Measurements from ENCODE around the gene CAMK2B.

The CAMK2B gene

DNA sequence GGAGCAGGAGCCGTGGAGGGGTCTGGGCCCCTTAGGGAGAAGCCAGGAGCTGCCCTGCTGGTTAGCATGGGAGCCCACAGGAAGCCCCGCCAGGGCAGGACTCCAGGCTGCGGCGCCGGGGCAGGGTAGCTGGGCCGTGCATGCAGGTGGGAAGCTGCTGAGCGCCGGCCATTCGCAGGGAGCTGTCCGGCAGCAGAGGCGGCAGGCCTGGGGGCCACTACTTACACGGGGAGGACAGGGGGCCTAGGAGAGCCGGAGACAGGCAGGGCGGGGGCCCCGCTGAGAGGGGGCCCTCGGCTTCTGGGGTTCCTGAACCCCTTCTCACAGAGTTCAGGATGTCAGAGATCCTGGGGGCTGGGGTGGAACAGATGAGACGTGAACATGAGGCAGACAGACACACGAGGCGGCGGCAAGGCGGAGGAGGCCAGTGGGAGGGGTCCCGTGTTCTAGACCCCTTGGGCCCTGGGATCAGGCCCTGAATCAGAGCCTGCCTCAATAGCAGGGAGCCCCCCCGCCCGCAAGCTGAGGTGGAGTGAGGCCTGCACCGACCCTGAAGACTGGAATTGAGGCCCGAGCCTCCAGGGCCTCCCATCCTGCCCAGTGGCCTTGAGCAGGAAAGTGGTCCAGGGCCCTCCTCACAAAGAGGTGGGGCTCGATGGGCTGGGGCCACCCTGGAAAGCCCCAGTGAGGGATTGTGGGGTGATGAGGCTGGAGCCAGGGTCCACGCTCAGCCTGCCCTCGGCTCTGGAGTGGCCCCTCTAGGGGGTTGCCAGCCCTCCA, 96.6 kb downstream of the CAMK2B start:
- no peak for DNase-seq (ENCODE audit: low read depth)

DNA sequence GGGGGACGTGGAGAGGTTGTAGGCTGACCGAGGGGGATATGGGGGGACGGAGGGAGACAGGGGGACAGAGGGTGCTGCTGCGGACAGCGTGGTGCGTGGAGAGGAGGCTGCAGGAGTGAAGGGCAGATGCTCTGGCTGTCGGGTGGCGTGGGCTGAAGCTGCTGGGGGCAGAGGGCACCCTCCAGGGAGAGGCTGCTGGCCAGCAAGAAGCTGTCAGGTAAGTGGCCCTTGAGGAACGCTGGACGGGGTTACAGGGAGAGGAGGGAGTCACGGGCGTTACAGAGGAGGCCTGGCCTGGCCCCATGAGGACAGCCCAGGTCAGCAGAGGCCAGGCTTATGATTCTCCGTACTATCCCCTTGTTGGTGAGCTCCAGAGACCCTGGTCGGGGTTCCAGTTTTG, 97.5 kb downstream of the CAMK2B start:
- DNase-seq (ENCODE audit: low read depth), result no peak

DNA sequence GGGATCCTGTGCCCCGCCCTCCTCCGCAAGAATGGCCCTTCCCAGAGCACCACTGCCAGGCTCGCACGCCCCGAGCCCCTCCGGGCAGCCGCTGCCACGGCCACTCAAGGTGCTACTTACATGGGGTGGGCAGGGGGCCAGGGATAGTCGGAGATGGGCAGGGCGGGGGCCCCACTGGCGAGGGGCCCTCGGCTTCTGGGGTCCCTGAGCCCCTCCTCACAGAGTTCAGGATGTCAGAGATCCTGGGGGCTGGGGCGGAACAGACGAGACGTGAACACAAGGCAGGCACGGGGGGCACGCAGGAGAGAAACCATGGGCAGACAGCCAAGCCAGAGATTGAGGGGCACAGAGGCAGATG, 99.0 kb downstream of the CAMK2B start:
- no peak for DNase-seq (ENCODE audit: low read depth)

DNA sequence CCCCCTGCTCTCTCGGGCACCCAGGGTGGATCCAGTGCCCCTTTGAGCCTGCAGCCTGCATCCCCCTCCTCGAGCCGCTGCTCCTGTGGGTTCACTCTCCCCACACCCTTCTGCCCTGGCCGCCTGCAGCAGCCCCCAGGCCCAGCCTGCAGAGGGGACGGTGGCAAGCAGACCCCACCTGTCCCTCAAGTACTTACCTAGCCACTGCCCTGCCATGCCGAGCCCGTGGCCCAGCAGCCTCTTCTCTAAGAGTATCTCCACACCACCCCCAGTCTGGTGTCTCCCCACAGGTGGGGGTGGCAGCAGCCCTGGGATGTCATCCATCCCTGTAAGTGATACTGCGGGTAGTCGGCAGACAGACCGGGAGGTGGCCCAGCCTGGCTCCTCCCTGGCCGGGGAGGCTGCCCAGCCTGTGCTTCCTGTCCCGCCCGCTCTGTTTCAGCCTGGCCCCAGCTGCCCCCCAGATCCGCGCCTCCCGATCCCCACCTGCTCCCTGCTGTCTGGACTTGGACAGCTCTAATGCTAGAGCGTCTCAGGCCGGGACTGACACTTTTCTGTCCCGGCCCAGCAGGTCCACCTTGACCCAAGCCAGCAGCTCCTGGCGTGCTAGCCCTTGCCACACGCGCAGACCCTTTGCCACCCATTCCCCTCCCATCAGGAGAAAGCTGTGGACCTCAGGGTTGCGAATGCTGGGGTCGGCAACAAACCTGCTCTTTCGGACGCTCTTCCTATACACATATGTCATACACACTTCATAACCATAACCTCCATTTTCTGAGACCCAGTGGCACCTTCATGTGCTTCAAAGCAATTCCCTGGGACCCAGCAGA, 99.6 kb downstream of the CAMK2B start:
- no peak for DNase-seq (ENCODE audit: low read depth)

GRCh38 chr7:44224974-44225565, 100.3 kb downstream of the CAMK2B start:
- no peak for DNase-seq (ENCODE audit: low read depth)

DNA sequence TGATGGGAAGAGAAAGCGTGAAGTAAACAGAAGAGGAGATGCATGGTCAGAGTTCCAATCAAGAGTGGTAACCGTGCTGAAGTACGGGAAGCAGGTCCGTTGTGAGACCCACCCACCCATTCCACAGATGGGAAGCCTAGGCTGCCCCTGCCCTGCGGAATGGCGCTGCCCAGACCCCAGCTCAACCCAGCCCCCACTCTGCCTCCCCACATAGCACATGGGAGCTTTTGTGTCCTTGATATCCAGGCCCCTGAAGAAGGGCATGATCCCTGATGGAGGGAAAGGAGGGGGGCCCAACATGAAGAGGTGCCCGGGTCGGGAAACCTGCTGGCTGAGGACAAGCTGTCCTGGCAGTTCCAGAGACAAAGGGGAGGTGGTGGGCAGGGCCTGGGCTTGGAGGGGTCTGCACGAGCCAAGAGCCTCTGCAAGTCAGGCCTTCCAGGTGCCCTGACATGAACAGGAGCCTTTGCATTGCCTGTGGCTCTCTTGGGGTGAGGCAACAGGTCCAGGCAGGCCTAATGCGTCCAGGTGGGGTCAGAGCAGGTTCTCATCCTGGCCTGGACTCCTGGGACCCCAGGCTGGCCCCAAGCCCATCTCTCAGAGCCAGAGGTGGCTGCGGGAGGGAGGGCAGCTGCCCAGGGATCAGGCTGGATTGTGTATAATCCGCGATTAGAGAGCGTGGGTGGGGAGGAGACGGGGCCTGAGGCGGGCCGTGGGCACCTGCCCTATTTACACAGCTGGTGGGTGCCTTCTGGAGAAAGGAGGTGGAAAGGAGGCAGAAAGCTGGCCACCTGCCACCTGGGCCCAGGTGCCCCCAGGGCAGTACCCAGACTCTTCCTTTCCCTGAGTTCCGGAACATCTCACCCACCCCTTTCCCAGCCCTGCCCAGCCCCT, 101.1 kb downstream of the CAMK2B start:
- DNase-seq (ENCODE audit: low read depth), result no peak

DNA sequence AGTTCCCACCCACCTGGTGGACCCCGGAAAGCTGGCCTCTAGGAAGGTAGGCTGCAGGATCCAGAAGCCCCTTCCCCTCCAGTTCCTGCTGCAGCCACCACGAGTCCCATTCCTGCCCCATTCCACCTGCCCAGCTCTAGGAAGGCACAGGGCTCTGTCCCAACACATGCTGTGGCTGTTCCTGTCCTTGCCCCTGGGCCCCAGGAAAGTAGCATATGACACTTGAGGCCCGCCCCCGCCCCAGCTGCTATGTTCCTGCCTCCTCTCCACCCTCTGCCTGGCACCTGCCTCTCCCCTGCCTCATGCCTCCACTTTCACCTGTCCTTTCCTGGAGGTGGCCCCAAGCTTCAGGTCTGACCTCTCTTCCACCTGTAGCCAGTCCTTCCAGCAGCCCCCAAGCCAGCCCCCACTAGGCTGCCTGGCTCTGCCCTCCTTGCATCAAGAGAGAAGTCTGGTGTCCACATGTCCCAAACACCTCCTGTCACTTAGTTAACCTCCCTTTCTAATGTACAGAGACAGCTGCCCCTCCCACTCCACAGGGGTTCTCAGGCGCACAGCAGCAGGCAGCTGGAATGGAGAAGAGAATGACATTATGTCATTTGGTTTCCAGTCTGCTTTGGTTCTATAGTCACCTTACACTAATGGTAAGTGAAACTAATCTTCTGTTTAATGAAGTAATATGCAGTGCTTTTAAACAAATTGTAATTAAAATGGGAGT, 101.9 kb downstream of the CAMK2B start:
- DNase-seq (ENCODE audit: low read depth), result no peak

DNA sequence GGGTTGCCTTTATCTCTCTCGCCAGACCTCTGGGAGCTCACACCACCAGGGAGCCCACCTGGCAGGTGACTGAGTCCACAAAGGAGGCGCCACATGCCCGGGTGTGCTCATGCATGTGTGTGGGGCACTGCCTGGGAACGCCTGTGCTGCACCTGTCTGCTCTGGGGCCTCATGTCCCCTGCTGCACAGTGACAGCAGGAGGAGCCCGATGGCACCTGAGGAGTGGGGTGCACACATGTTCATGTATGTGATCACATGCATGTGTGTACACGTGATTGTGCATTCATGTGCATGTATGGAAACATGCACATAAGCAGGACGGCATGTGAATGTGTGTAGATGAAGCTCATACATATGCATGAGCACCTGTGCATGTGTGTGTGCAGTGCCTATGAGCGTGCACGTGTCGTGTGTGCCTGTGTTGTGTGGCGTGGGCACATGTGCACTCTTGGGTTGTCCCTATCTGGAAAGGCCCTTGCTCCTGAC, 102.6 kb downstream of the CAMK2B start:
- no peak for DNase-seq (ENCODE audit: low read depth)

GRCh38 chr7:44222074-44222473, 103.3 kb downstream of the CAMK2B start:
- DNase-seq (ENCODE audit: low read depth), result no peak

GRCh38 chr7:44221231-44221791, 104.1 kb downstream of the CAMK2B start:
- no peak for DNase-seq (ENCODE audit: low read depth)

- no peak for DNase-seq (ENCODE audit: low read depth)
Measured at GRCh38 chr7:44220358-44221112, 104.9 kb downstream of the CAMK2B start.

DNA sequence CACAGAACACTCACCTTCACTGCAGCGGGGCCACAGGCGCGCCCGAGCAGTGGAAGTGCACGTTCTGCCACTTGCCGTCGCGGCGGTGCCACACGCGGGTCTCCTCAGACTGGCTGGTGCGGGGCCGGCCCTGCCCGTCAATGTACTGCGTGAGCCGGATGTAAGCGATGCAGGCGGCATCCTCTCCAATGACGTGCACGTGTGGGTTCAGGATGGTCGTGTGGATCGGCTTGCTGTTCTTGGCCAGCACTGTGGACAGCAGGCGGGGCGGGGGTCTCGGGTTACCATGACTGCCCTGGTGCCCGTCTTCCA, 105.4 kb downstream of the CAMK2B start:
- DNase-seq (ENCODE audit: low read depth), result no peak

DNA sequence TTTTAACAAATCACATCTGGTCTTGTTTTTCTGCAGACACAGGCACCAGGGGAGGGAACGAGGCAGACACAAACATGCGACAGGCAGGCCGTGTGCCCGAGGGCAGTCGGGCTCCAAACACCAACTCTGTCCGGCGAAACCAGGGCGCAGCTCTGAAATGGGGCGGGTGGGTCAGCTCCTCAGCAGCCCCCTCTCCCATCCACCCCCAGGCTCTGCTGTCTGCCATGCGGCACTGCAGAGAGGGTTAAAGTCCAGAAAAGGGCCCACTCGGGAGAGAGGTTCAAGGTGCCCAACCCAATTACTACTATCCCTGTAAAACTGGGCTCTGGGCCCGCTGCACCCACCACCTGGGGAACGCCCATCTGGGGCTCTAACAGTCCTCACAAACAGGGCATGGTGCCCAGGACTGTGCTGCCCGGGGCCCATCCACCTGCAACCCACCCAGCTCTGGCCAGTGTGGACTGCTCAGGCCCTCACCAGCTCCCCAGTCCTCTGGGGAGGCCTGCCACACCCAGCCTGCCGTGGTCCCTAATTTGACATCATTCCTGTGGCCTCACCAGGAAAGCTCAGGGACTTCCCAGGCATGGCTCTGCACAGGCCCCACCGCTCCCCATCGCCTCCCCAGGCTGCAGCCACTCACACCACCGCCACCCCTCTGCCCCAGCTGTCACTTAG, 105.9 kb downstream of the CAMK2B start:
- no peak for DNase-seq (ENCODE audit: low read depth)

- DNase-seq (ENCODE audit: low read depth), result no peak
Measured at GRCh38 chr7:44218418-44219201, 106.8 kb downstream of the CAMK2B start.

DNA sequence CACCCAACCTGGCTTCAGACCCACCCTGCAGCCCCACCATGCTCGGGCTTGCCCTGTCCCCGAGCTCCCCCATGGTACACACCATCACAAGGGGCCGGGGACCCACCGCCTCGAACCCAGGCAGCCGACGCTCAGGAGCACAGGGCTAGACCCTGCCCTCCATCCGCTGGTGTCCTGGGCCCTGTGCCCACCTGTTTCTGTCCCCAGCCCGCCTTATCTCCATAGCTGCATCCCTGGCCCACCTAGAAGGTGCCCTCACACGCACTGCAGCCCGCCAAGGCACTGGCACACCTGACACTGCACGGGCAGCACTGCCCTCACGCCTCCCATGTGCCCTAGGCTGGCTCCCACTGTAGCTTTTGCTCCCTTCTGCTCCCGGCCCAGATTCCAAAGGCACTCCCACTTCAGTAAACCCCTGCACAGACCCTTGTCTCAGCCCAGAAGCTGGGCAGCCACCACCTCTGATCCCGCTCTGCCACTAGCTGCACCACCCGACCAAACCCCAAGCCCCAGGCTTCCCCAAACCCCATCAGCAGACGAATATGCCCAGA, 107.5 kb downstream of the CAMK2B start:
- DNase-seq (ENCODE audit: low read depth), result no peak

DNA sequence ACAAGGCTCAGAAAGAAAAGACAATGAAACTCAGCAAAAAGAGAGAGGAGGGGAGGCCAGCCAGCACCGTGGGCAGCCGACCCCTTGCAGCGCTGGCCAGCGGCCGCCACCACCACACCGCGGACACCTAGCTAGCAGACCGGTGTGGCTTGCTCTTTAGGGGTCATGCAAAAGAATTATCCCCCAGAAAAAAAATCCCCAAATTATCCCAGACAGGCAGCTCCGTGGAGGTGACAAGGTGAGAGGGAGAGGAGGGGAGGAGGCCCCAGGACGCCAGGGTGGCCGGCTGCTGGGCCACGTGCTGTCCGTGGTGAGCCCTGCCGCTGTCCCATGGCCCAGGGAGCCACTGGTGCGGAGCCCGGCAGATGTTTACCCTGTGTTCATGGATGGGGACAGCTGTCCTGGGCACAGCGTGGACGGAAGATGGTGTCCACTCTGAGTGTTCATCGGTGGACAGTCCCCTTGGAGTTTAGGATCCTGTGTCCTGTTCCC, 108.1 kb downstream of the CAMK2B start:
- no peak for DNase-seq (ENCODE audit: low read depth)

DNA sequence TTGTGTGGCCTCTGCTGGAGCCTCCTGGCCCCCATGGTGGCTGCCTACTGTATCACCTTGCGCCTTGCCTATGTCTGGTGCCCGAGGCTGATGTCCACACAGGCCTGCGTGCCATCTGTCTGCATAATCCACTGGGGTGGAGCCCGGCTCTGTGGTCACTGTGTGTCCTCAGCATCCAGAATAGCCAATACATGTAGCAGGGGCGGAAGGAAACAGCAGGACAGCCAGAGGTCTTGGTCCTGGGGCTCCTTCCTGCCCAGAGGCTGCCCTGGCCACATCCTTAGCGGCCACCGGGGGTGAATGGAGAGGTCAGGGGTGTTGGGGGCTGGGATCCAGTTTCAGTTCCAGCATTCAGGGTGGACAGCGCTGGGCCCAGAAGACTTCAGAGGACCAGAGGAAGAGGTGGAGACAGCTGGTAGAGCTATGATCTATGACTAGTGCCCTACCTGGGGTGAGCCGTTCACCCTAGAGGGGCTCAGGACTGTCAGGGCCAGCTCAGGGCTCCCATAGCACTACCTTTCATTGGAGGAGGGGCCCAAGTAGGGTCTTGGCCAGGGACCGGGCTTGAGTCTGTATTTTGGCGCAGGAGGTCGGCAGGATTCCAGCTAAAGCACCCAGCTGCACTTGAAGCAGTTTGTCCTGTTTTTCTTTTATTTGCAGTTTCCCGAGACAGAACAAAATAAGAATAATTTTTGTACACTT, 108.7 kb downstream of the CAMK2B start:
- DNase-seq (ENCODE audit: low read depth), result no peak

DNA sequence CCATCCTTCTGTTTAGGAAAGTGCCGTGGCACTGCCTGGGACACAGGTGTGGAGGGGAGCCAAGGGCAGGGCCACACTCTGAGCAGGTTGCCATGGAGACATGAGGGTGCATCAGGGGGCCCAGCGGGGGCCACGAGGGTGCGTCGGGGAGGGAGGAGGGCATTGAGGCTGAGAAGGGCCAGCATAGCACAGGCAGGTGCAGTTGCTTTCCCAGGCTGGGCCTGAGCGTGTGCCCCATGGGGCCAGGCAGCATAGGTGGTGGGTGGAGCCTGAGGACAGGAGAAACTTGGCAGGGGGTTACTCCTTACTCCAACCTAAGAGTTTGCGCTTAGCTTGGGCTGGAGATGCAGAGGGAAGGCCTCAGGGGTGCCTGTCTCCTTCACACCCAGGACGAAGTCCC, 109.4 kb downstream of the CAMK2B start:
- no peak for DNase-seq (ENCODE audit: low read depth)
